HG02623 (cell line): ENCODE measurements around the gene STK17A.

Experiments used
- ATAC-seq: cut with Tn5 transposase; IDR thresholded peaks from one replicate; pipeline ENCODE4 v1.9.1; 2021; ENCODE audit warnings: moderate library complexity; ENCODE audit not compliant: unreplicated experiment

STK17A gene

GRCh38 chr7:43582503-43583423 lies at the start of gene STK17A:
STK17A (plus strand) TSS chr7:43583108; CDS start chr7:43583244, 136 bp downstream.
- ATAC-seq: peak; percentile 65

- ATAC-seq: no peak
Measured at GRCh38 chr7:43533801-43534479, 49.0 kb upstream of the STK17A start.

GRCh38 chr7:43535031-43535451 lies 47.9 kb upstream of the STK17A start:
- ATAC-seq: no peak

- no peak for ATAC-seq
Measured at GRCh38 chr7:43535810-43536585, 46.9 kb upstream of the STK17A start.

- no peak for ATAC-seq
Measured at GRCh38 chr7:43536773-43537172, 46.1 kb upstream of the STK17A start.

GRCh38 chr7:43537765-43538403 lies 45.0 kb upstream of the STK17A start:
- no peak for ATAC-seq

GRCh38 chr7:43538404-43538771 lies 44.5 kb upstream of the STK17A start:
- ATAC-seq: no peak

- ATAC-seq: no peak
Measured at GRCh38 chr7:43540471-43540870, 42.4 kb upstream of the STK17A start.

- ATAC-seq: no peak
Measured at GRCh38 chr7:43542716-43543115, 40.2 kb upstream of the STK17A start.

GRCh38 chr7:43546231-43546630 lies 36.7 kb upstream of the STK17A start:
- ATAC-seq: no peak

- ATAC-seq: no peak
Measured at GRCh38 chr7:43550427-43550826, 32.5 kb upstream of the STK17A start.

- ATAC-seq: no peak
Measured at GRCh38 chr7:43552122-43552521, 30.8 kb upstream of the STK17A start.

GRCh38 chr7:43553999-43554398 lies 28.9 kb upstream of the STK17A start:
- ATAC-seq: no peak

GRCh38 chr7:43554423-43554822 lies 28.5 kb upstream of the STK17A start:
- ATAC-seq: no peak

GRCh38 chr7:43557831-43558495 lies 24.9 kb upstream of the STK17A start:
- no peak for ATAC-seq

- no peak for ATAC-seq
Measured at GRCh38 chr7:43559171-43559945, 23.6 kb upstream of the STK17A start.

GRCh38 chr7:43559946-43560335 lies 23.0 kb upstream of the STK17A start:
- no peak for ATAC-seq

GRCh38 chr7:43560742-43561330 lies 22.1 kb upstream of the STK17A start:
- no peak for ATAC-seq

GRCh38 chr7:43562383-43562782 lies 20.5 kb upstream of the STK17A start:
- ATAC-seq: no peak
